Measurements from ENCODE around the gene ELF3.
A peak's percentile ranks its signal among the peaks of the same experiment; 100 is the strongest.

Gene ELF3

DNA sequence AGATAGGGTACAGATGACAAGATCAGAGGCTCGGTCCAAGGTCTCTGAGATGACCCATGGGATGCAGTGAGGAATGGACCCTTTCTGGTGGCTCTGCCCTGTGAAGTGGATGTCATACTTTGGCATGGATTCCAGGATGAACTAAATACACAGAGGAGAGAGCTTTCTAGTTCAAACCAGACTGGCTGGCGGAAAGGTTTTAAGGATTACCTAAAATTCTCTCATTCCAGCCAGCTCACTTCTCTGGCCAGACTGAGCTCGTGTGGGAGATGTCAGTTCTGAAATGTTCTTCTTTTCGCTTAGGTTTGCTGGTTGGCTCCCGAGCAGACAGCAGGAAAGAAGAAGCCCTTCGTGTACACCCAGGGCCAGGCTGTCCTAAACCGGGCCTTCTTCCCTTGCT is 21.8 kb upstream of the ELF3 start:
- H3K4me3 ChIP-seq (ENCODE audit: low read depth, low read length) = no peak overlapping the region
- no peak for DNase-seq (ENCODE audit: low read depth, low spot score)
- ChIA-PET POLR2A (no interaction called here), CTCF (interaction anchor here (0.8 to 10.9 kb wide), 9 partner anchors 12 to 146 kb away, joined by 3 to 89 read pairs (median 4); no protein-coding TSS in a partner anchor)
- TF ChIP-seq, protein P1, sequence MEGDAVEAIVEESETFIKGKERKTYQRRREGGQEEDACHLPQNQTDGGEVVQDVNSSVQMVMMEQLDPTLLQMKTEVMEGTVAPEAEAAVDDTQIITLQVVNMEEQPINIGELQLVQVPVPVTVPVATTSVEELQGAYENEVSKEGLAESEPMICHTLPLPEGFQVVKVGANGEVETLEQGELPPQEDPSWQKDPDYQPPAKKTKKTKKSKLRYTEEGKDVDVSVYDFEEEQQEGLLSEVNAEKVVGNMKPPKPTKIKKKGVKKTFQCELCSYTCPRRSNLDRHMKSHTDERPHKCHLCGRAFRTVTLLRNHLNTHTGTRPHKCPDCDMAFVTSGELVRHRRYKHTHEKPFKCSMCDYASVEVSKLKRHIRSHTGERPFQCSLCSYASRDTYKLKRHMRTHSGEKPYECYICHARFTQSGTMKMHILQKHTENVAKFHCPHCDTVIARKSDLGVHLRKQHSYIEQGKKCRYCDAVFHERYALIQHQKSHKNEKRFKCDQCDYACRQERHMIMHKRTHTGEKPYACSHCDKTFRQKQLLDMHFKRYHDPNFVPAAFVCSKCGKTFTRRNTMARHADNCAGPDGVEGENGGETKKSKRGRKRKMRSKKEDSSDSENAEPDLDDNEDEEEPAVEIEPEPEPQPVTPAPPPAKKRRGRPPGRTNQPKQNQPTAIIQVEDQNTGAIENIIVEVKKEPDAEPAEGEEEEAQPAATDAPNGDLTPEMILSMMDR (IDR thresholded peaks at IDR 0.05; ENCODE audit: insufficient read depth, low read length, missing control alignments) = no peak

- ChIA-PET CTCF (interaction anchor here (1.3 to 10.9 kb wide), 5 partner anchors 11 to 134 kb away, joined by 3 to 89 read pairs (median 5); no protein-coding TSS in a partner anchor), POLR2A (no interaction called here)
- DNase-seq (ENCODE audit: low read depth, low spot score) = no peak
- TF ChIP-seq, protein P1 (IDR thresholded peaks at IDR 0.05; ENCODE audit: insufficient read depth, low read length, missing control alignments) = no peak
- H3K4me3 ChIP-seq (ENCODE audit: low read depth, low read length) = no peak overlapping the region
These were observed 20.8 kb upstream of the ELF3 start for GRCh38 chr1:201989354-201990128.

DNA sequence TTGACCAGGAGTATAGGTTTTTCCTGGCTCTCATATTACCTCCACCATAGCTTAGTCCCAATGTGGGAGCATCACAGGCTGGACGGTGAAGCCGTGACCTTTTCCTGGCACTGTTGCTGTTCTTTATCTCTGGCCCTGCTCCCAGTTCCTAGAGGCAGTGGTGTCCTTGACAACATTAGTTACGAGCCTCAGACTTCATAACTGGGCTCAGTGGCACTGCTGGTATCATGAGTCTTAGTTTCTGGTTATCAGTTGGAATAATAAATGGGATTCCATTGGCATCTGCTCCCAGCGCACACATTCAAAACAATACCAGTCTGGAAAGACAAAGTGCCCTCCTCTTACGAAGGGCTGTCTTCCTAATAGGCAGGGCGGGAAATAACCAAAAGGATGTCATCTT is 20.0 kb upstream of the ELF3 start:
- CTCF ChIA-PET = interaction anchor here (1.5 to 10.9 kb wide), 3 partner anchors 8 to 15 kb away, joined by 4 to 89 read pairs (median 5); partner anchors contain the start of gene RNPEP
- POLR2A ChIA-PET = no interaction called here
- no peak for DNase-seq (ENCODE audit: low read depth, low spot score)
- no peak overlapping the region for H3K4me3 ChIP-seq (ENCODE audit: low read depth, low read length)
- TF ChIP-seq, protein P1 (IDR thresholded peaks at IDR 0.05; ENCODE audit: insufficient read depth, low read length, missing control alignments) = no peak

GRCh38 chr1:201999625-202000238 is 10.7 kb upstream of the ELF3 start:
- TF ChIP-seq, protein P1 (IDR thresholded peaks at IDR 0.05; ENCODE audit: insufficient read depth, low read length, missing control alignments) = peak; percentile 73
- ChIA-PET POLR2A (no interaction called here), CTCF (interaction anchor here (0.6 to 24.4 kb wide), 32 partner anchors 8 to 174 kb away, joined by 3 to 956 read pairs (median 4); partner anchors contain the start of genes ELF3, GPR37L1, RNPEP and TIMM17A)
- DNase-seq (ENCODE audit: low read depth, low spot score) = no peak
- H3K4me3 ChIP-seq (ENCODE audit: low read depth, low read length) = no peak overlapping the region

- DNase-seq (ENCODE audit: low read depth, low spot score) = no peak
- H3K4me3 ChIP-seq (ENCODE audit: low read depth, low read length) = no peak overlapping the region
- POLR2A ChIA-PET = no interaction called here
- CTCF ChIA-PET = interaction anchor here (5.3 to 24.4 kb wide), 4 partner anchors 10 to 131 kb away, joined by 89 to 956 read pairs (median 135); partner anchors contain the start of genes ELF3, GPR37L1 and RNPEP
- TF ChIP-seq, protein P1 (IDR thresholded peaks at IDR 0.05; ENCODE audit: insufficient read depth, low read length, missing control alignments) = no peak
These were observed 7.9 kb upstream of the ELF3 start for GRCh38 chr1:202002507-202002906.

DNA sequence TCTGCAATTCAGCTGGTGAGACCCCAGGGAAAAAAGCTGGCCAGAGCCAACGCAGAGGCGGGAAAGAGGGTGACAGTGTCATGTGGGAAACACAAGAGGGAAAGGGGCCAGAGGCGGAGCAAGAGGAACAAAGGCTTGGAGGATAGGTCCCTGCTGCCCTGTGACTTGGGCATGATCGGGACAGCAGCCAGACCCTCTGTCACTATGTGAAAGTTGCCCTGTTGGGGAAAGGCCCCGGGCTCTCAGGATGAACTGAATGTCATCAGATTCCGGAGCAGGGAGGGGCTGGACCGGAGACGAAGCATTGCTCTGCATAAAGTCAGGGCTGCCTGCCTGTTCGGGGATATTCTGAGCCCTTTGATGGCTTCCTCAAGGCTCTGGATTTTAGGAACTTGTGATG is 5.7 kb upstream of the ELF3 start:
- CTCF ChIA-PET = interaction anchor here (0.6 to 24.4 kb wide), 7 partner anchors 8 to 137 kb away, joined by 3 to 956 read pairs (median 113); partner anchors contain the start of genes ELF3 and GPR37L1
- TF ChIP-seq, protein P1 (IDR thresholded peaks at IDR 0.05; ENCODE audit: insufficient read depth, low read length, missing control alignments) = no peak
- DNase-seq (ENCODE audit: low read depth, low spot score) = no peak
- no peak overlapping the region for H3K4me3 ChIP-seq (ENCODE audit: low read depth, low read length)
- POLR2A ChIA-PET = no interaction called here

Data from AG04449 (cell line).